Endothelial cell of umbilical vein (primary cell): ENCODE measurements around the gene MMP24. TPM values are rescaled to one million over a fixed set of nuclear protein-coding genes. Genes with fewer than 3 reads are reported as not detected.

Experiments
- BruUV-seq: library from RNA; stranded (reverse); fragments of 400-500 nt; replicated peaks from 2 replicates; lab custom pipeline; 2021; lab: Mats Ljungman, UMichigan
- CTCF ChIA-PET: fragments of 300-600, 350-600 bp; sonication (Branson Sonifier 250); formaldehyde crosslinking; loops from one replicate; lab custom pipeline; 2021; ENCODE audit warnings: antibody characterized with exemption, inconsistent platforms; lab: Charles Lee
- POLR2A ChIA-PET: fragments of 300-600, 350-600 bp; sonication (Branson Sonifier 250); formaldehyde crosslinking; loops from one replicate; lab custom pipeline; 2021; ENCODE audit warnings: antibody characterized with exemption, inconsistent platforms; lab: Charles Lee
- DNase-seq: peaks from one replicate; pipeline ENCODE4 v3.0.0-alpha.2; 2011; ENCODE audit warnings: low read depth, low spot score
- FAIRE-seq: peaks from 2 replicates; lab custom pipeline; 2011; peaks lifted over from hg19 to GRCh38; lab: Jason Lieb, UNC
- H2AFZ ChIP-seq: 2 replicates; pipeline ENCODE4 v1.6.0; 2012; ENCODE audit warnings: low read depth, low read length, control low read depth, inconsistent platforms
- H3K27ac ChIP-seq: 2 replicates; pipeline ENCODE4 v1.5.1; 2011; ENCODE audit warnings: low read depth, mild to moderate bottlenecking, control low read depth, low read length, moderate library complexity; ENCODE audit not compliant: insufficient read depth
- H3K27me3 ChIP-seq, 2 experiments: 2 replicates each; pipeline versions ENCODE4 v1.6.0 to v1.6.1; 2011; ENCODE audit warnings: low read length in 2 of 2, mixed read lengths in 1 of 2; ENCODE audit not compliant: control insufficient read depth in 2 of 2, insufficient read depth in 2 of 2
- H3K36me3 ChIP-seq, 2 experiments: 2 replicates in 1 of 2; 3 replicates in 1 of 2; pipeline ENCODE4 v1.5.1; 2011; ENCODE audit warnings: low read length in 2 of 2, mild to moderate bottlenecking in 1 of 2, moderate library complexity in 1 of 2; ENCODE audit not compliant: control insufficient read depth in 2 of 2, insufficient read depth in 2 of 2; ENCODE audit errors: extremely low read depth in 1 of 2
- H3K4me1 ChIP-seq: 3 replicates; pipeline ENCODE4 v1.5.1; 2011; ENCODE audit warnings: mild to moderate bottlenecking, low read length; ENCODE audit not compliant: control insufficient read depth, insufficient read depth; ENCODE audit errors: extremely low read depth
- H3K4me2 ChIP-seq: 2 replicates; pipeline ENCODE4 v1.6.1; 2011; ENCODE audit warnings: low read length, control low read depth, mixed read lengths; ENCODE audit not compliant: insufficient read depth
- H3K4me3 ChIP-seq, 3 experiments: fragments of 200-600 bp in 1 of 3; sonication (generic), shearing (Covaris generic) in 1 of 3; replicated peaks in 1 of 3; 2 replicates each; pipeline ENCODE4 v1.5.1; 2011 to 2016; ENCODE audit warnings: control low read depth in 3 of 3, low read length in 3 of 3, mild to moderate bottlenecking in 2 of 3, inconsistent platforms in 1 of 3, low read depth in 1 of 3, moderate library complexity in 1 of 3; ENCODE audit not compliant: insufficient read depth in 1 of 3
- H3K79me2 ChIP-seq: 2 replicates; pipeline ENCODE4 v1.6.0; 2012; ENCODE audit warnings: low read length, inconsistent platforms; ENCODE audit not compliant: control insufficient read depth, insufficient read depth
- H3K9ac ChIP-seq: replicated peaks from 2 replicates; pipeline ENCODE3; 2011; ENCODE audit warnings: low read length, control low read depth; ENCODE audit not compliant: insufficient read depth; ENCODE audit errors: extremely low read depth
- H3K9me1 ChIP-seq: replicated peaks from 3 replicates; pipeline ENCODE4 v1.6.0; 2011; ENCODE audit warnings: mild to moderate bottlenecking, low read length; ENCODE audit not compliant: control insufficient read depth, insufficient read depth; ENCODE audit errors: extremely low read depth
- H3K9me3 ChIP-seq: replicated peaks from 2 replicates; pipeline ENCODE4 v1.5.1; 2012; ENCODE audit warnings: low read length, inconsistent platforms; ENCODE audit not compliant: control insufficient read depth, insufficient read depth
- H4K20me1 ChIP-seq: replicated peaks from 2 replicates; pipeline ENCODE3; 2011; ENCODE audit warnings: mild to moderate bottlenecking, low read length; ENCODE audit not compliant: control insufficient read depth, insufficient read depth; ENCODE audit errors: extremely low read depth
- CTCF ChIP-seq, 2 donors: IDR thresholded peaks; 1 replicate in 1 of 2; 2 replicates in 1 of 2; pipeline ENCODE4 v1.5.1; 2011; ENCODE audit warnings: low read length in 2 of 2, mild to moderate bottlenecking in 2 of 2, moderate library complexity in 2 of 2, control low read depth in 1 of 2, inconsistent platforms in 1 of 2, low read depth in 1 of 2; ENCODE audit not compliant: insufficient read depth in 1 of 2; ENCODE audit errors: extremely low read depth in 1 of 2
- EZH2 ChIP-seq: IDR thresholded peaks from 2 replicates; pipeline ENCODE4 v1.6.1; 2012; ENCODE audit warnings: borderline replicate concordance, low read depth, mild to moderate bottlenecking, moderate library complexity, low read length, inconsistent platforms; ENCODE audit not compliant: severe bottlenecking
- FOS ChIP-seq: IDR thresholded peaks from 2 replicates; pipeline ENCODE4 v1.6.1; 2011; ENCODE audit warnings: mild to moderate bottlenecking, low read length, moderate library complexity, borderline replicate concordance; ENCODE audit not compliant: insufficient read depth
- GATA2 ChIP-seq: IDR thresholded peaks from 2 replicates; pipeline ENCODE4 v1.7.0; 2011; ENCODE audit warnings: low read depth, mild to moderate bottlenecking, moderate library complexity, mixed read lengths, low read length; ENCODE audit not compliant: insufficient read length, insufficient read depth
- JUN ChIP-seq: IDR thresholded peaks from 2 replicates; pipeline ENCODE4 v1.6.1; 2011; ENCODE audit warnings: borderline replicate concordance, low read depth; ENCODE audit not compliant: insufficient read length, insufficient read depth
- MAX ChIP-seq: IDR thresholded peaks from 2 replicates; pipeline ENCODE4 v1.6.1; 2011; ENCODE audit not compliant: insufficient read depth, insufficient read length
- MYC ChIP-seq: IDR thresholded peaks from one replicate; pipeline ENCODE4 v1.6.1; 2011; ENCODE audit warnings: mild to moderate bottlenecking, low read depth, low read length
- POLR2A ChIP-seq: IDR thresholded peaks from 2 replicates; pipeline ENCODE4 v1.6.1; 2012; ENCODE audit warnings: low read depth, mild to moderate bottlenecking, control low read depth, low read length
- POLR2AphosphoS5 ChIP-seq: IDR thresholded peaks from 2 replicates; pipeline ENCODE4 v1.6.1; 2012; ENCODE audit warnings: low read depth, mild to moderate bottlenecking, control low read depth, low read length, moderate library complexity; ENCODE audit not compliant: insufficient read depth
- dilution Hi-C: fragments of 300-500 bp; cut with MboI; formaldehyde crosslinking; loops from one replicate; pipeline ENCODE4 v1.15.0; 2019; ENCODE audit warnings: low sequenced_read_pairs; ENCODE audit not compliant: extremely low pct_ligation_motif_present
- intact Hi-C: fragments of 100-400 bp; cut with micrococcal nuclease; formaldehyde crosslinking; loops from one replicate; pipeline ENCODE4 v1.10.0; 2022
- polyA plus RNA-seq, 4 experiments: library from polyadenylated mRNA; depleted of rRNA in 3 of 4; stranded (reverse) in 3 of 4; unstranded in 1 of 4; fragments of >200 nt; gene quantifications; 2 replicates each; pipeline versions ENCODE4 v1.2.1 to v1.2.3, GENCODE V29; 2011 to 2012; ENCODE audit warnings: missing spikeins in 1 of 4
- total RNA-seq: library from RNA; stranded (reverse); gene quantifications from 2 replicates; pipeline ENCODE4 v1.2.3, GENCODE V29; 2021

Gene MMP24
- total and polyA plus RNA-seq, 2 donors (not counting 3 experiments of a cell fraction or from before 2014, with no cell fraction given) = 0.27 to 0.54 TPM

- Histone ChIP-seq H3K4me2 (peak overlapping the region; percentile 19), H2AFZ (no peak overlapping the region), H3K36me3 (peaks cover 0 to 2% of the 10 kb centered on the region in 2 experiments), H3K27ac (peak overlapping the region; percentile 74), H3K79me2 (no peaks in the 10 kb centered on the region), H3K27me3 (no peaks in the 10 kb centered on the region), H3K9me1 (no peaks in the 10 kb centered on the region), H4K20me1 (no peaks in the 10 kb centered on the region), H3K4me3 (no peak overlapping the region), H3K9me3 (no peaks in the 10 kb centered on the region), H3K9ac (peak overlapping the region; percentile 44), H3K4me1 (peaks cover 43% of the 10 kb centered on the region)
- peak; percentile 47 for TF ChIP-seq GATA2
- TF ChIP-seq MAX = peak; percentile 28
- peak; percentile 53 for TF ChIP-seq JUN
- no peak for TF ChIP-seq POLR2A
- TF ChIP-seq EZH2 = no peak
- peak; percentile 57 for TF ChIP-seq POLR2AphosphoS5
- no peak for TF ChIP-seq FOS
- no peak for TF ChIP-seq MYC
- TF ChIP-seq CTCF (IDR thresholded peaks at IDR 0.05; ENCODE audit: extremely low read depth in 1 of 2, insufficient read depth in 1 of 2, low read depth in 1 of 2, low read length in 2 of 2) = no peak
- peak; percentile 74 for DNase-seq
- BruUV-seq = TSS peak; percentile 66
- intact Hi-C loops (no loop called here), dilution Hi-C loops (no loop called here)
- POLR2A ChIA-PET = interaction anchor here (1.6 kb wide), 1 partner anchor 12 kb away, joined by 5 read pairs; no protein-coding TSS in a partner anchor
- CTCF ChIA-PET = interaction anchor here (1.5 to 6.7 kb wide), 3 partner anchors 8 to 13 kb away, joined by 6 to 83 read pairs (median 7); no protein-coding TSS in a partner anchor
- peak; percentile 87 for FAIRE-seq
Measured at GRCh38 chr20:35318502-35319157, 92.1 kb downstream of the MMP24 start.
